Stimulated activated CD4-positive, alpha-beta T cell treated with anti-CD3 and anti-CD28 coated beads, Interleukin-12 subunit alpha, Interleukin-12 subunit beta, amount 100 ng/mL, for 4 hours (primary cell): ENCODE measurements around the gene EMP3.
"Not testable (repeated sequence)": the region's sequence is repeated elsewhere in the genome, so short reads cannot be mapped to it uniquely, and the experiment has no call there.

Experiments used
- DNase-seq: peaks from one replicate; pipeline ENCODE4 v3.0.0-alpha.2; 2020

Gene EMP3, protein sequence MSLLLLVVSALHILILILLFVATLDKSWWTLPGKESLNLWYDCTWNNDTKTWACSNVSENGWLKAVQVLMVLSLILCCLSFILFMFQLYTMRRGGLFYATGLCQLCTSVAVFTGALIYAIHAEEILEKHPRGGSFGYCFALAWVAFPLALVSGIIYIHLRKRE

DNA sequence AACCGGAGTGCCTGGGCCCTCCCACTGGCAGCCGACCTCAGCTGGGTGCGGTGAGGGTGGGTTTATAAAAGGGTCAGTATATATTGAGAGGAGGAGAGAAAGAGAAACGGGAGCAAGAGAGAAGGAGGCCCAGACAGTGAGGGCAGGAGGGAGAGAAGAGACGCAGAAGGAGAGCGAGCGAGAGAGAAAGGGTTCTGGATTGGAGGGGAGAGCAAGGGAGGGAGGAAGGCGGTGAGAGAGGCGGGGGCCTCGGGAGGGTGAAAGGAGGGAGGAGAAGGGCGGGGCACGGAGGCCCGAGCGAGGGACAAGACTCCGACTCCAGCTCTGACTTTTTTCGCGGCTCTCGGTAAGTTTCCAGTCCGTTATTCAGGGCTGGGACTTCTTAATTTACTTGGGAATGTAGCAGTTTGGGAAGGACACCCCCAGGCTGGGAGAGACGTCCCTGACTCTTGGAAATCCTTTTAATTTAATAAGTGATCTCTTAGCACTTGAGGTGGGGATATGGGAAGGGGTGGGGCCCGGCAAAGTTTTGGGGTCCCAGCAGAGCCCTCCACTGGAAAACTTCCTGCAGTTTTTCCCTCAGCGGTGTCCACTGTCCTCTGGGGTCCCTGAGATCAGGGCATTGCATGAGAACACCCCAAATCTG lies at the start of gene EMP3:
TSS of gene EMP3 (plus strand) at position 288 of the 646 bp plus-strand sequence. CDS start 1,293 bp downstream, outside the sequence.
- peak; percentile 75 for DNase-seq

DNA sequence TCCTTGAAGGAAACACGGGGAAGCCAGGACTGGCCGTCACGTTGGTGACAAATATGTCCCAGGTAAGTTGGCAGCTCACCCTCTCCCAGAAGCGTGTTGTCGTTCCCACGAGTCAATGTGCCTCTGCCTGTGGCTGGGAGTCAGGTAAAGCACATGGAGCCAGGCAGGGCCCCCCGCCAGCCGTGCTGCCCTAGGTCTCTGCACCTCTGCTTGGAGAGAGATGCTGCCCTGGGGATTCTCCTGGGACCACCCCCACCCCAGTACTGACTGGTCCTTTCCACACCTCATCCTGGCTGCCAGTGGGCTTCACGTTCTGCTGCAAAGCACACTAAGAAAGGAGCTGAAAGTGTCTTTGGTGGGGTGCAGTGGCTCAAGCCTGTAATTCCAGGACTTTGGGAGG lies 45.6 kb upstream of the EMP3 start:
- no peak for DNase-seq

DNA sequence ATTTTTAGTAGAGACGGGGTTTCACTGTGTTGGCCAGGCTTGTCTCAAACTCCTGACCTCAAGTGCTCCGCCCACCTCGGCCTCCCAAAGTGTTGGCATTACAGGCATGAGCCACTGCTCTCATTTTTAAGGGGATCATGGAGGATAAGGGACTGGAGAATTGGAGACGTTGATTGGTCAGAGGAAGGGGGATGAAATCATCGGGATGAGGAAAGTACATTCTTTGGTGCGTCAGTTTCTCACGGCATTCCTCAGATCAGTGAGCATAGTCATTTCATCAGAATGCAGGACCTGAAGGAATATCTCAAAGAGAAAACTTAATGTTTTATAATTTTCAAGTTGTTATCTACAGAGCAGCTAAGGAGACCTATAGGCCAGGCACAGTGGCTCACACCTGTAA lies 41.4 kb upstream of the EMP3 start:
- DNase-seq: no peak

GRCh38 chr19:48284896-48285295 lies 40.5 kb upstream of the EMP3 start:
- DNase-seq: no peak

DNA sequence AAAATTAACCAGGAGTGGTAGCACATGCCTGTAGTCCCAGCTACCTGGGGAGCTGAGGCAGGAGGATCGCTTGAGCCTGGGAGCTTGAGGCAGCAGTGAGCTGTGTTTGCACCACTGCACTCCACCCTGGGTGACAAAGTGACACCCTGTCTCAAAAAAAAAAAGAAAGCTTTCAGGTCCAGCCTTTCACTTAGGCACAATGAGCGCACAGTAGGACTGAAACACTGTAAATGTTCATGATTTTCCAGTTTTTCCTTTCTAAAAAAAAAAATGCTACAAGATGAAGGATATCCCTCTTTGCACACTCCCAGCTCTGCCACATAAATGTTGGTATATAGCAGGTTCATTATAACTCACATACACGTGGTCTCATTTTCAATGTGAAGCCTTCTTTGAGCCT lies 37.6 kb upstream of the EMP3 start:
- no peak for DNase-seq

- DNase-seq: no peak
Observed at GRCh38 chr19:48290401-48290770, 35.0 kb upstream of the EMP3 start.

- peak; percentile 69 for DNase-seq
Observed at GRCh38 chr19:48290771-48291488, 34.4 kb upstream of the EMP3 start.

- DNase-seq: not testable (repeated sequence)
Observed at GRCh38 chr19:48291489-48291815, 33.9 kb upstream of the EMP3 start.

- no peak for DNase-seq
Observed at GRCh38 chr19:48292798-48293197, 32.6 kb upstream of the EMP3 start.

DNA sequence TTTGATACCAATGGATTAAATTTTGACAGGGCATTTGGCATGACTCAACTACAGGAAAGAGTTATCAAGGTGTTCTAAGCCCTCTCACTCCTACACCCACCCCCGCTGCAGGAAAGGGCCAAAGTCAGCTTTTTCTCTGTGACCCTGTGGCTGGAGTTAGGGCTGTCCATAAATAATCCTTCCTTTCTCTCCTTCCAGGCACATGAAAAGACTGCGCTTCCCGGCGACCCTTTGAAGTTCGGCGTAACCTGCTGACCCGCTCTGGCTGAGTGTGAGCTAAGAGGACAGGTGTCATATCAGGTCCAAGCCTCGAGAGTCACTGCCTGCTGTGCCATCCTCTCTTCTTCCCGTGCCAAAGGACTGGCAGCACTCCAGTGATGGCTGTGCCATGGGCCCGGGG lies 29.9 kb upstream of the EMP3 start:
- DNase-seq: no peak

GRCh38 chr19:48296963-48297734 lies 28.2 kb upstream of the EMP3 start:
- no peak for DNase-seq

- DNase-seq: no peak
Observed at GRCh38 chr19:48297975-48298374, 27.4 kb upstream of the EMP3 start.

DNA sequence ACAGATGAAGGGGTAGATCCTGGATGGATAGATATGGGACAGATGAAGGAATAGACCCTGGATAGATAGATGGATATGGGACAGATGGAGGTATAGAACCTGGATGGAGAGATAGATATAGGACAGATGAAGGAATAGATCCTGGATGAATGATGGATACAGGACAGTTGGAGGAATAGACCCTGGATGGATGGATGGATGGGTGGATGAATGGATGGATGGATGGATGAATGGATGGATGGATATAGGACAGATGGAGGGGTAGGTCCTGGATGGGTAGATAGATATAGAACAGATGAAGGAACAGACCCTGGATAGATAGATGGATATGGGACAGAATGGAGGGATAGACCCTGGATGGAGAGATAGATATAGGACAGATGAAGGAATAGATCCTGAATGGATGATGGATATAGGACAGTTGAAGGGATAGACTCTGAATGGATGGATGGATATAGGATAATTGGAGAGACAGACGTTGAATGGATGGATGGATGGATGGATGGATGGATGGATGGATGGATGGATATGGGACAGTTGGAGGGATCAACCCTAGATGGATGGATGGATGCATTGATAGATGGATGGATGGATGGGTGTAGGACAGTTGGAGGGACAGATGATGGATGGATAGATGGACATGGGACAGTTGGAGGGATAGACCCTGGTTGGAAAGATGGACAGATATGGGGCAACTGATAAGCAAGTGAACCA lies 23.3 kb upstream of the EMP3 start:
- no peak for DNase-seq

DNA sequence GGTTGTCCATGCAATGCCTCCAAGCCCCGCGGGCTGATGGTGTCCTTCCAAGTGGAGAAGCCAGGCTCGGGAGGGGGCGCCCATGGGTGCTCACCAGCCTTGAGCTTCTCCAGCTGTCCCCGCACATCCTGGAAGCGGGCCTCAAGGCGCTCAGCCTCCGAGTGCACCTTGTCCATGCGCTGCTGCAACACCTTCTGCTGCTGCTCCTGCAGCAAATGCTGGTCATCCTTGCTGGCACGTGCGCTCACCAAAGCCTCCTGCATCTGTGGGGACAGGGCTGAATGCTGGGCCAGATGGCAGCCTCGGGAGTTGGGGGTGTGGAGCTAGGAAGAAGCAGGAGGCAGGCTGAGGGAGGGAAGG lies 22.8 kb upstream of the EMP3 start:
- no peak for DNase-seq

DNA sequence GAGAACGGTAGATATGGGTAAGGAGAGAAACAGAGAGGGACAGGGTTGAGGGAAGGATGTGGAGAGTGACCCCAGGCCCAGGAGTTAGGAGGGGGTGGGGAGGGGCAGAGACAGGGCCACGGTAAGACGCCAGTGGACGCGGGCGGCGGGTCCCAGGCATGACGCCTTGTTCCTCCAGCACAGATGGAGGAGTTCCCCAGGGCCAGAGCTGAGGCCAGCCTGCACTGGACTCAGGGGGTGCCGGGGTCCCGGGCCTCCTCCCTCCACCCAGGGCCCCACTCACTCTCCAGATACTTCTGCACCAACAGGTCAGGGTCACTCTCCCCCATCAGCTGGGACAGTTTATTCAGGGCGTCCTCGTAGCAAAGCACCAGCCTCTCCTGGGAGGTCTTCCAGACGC lies 22.0 kb upstream of the EMP3 start:
- no peak for DNase-seq

- DNase-seq: no peak
Observed at GRCh38 chr19:48303866-48304265, 21.5 kb upstream of the EMP3 start.

GRCh38 chr19:48308631-48309586 lies 16.4 kb upstream of the EMP3 start:
- no peak for DNase-seq

DNA sequence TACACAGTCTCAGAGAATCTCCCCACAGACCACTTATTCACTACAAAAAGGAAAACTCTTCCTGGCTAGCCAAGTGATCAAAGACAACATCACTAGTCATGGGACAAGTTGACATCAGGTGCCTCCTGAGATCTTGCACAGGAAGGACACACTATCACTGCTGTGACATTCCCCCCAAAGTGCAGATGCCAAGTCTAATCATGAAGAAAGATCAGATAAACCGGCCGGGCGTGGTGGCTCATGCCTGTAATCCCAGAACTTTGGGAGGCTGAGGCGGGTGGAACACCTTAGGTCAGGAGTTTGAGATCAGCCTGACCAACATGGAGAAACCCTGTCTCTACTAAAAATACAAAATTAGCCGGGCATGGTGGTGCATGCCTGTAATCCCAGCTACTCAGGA lies 15.6 kb upstream of the EMP3 start:
- not testable (repeated sequence) for DNase-seq

GRCh38 chr19:48310227-48310626 lies 15.1 kb upstream of the EMP3 start:
- no peak for DNase-seq

DNA sequence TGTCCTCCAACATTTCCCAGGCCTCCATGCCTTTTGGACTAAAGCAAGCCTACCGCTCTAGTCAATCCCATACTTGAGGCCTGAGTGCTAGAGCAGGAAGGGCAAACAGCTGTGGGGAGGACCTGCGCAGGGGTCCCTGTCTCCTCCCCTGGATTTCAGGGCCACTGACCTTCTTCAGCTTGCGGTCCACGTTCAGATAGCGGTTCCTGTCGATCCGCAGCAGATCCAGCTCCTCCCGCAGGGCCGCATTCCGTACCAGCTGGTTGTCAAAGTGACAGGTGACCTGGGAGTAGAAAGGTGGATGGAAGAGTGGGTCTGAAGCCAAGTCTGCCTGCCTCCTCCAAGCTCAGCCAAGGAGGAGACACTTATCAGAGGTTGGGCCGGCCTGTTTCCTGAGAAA lies 14.0 kb upstream of the EMP3 start:
- DNase-seq: no peak

DNA sequence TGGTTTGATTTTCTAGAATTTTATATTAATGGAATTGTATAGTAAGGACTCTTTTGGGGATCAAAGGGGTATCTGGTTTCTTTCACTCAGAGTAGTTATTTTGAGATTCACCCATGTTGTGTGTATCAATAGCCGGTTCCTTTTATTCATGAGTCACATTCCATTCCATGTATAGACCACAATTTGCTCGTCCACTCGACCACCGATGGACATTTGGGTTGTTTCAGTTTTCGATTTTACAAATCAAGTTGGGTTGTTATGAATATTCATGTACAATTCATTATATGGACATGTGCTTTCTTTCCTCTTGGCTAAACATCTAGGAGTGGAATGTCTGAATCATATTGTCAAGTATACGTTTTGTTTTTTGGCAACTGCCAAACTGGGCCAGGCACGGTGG lies 9.6 kb upstream of the EMP3 start:
- DNase-seq: no peak

DNA sequence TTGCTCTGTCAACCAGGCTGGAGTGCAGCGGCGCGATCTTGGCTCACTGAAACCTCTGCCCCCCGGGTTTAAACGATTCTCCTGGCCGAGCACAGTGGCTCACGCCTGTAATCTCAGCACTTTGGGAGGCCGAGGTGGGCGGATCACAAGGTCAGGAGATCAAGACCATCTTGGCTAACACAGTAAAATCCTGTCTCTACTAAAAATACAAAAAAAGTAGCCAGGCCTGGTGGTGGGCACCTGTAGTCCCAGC lies 7.7 kb upstream of the EMP3 start:
- DNase-seq: not testable (repeated sequence)
